Stimulated activated CD4-positive, alpha-beta T cell treated with anti-CD3 and anti-CD28 coated beads, Interleukin-1b, Interleukin-23, amount 100 ng/mL, for 4 hours (primary cell): ENCODE data around the gene ARID3C.

Experiments
- DNase-seq, 2 donors: peaks; one replicate each; pipeline ENCODE4 v3.0.0-alpha.2; 2020; ENCODE audit warnings: low read depth in 2 of 2

ARID3C gene

DNA sequence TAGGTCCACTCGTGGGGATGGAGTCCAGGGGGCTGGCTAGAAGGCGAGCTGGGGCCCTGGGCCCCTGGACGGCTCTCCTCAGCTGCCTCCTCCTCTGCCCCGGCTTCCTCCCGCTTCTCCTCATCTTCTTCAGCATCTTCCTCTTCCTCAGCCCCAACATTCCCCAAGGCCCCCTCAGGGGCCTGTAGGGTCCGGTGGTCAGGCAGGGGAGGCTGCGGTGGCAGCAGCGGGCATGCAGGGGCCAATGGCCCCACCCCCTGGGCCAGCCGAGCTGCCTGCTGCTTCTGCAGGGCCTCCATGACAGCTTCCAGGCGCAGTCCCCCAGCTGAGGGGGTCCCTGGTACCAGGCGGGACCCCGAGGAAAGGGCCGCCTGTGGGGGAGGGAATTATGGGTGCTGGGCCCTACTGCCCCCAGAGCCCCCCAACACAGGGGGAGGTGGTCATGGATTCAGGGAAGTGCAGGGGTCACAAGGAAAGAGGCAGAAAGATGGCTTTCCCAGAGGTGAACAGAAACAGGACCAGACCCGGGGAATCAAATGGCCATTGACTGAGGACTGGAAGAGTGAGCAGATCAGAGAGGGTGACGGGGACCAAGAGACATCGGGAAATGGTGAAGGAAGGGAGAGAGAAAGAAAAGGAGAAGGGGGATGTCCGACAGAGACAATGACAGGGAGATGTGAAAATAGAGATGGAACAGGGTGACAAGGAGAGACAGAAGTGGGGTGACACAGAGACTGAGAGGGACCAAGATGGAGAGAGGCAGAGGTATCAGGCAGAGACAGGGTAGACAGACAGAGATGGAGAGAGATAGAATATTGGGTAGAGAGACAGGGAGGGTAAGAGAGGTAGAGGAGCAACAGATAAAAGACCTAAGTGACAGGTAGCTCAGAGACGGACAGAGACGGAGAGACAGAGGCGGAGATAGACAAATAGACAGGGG, 880 bp downstream of the ARID3C start:
- no peak for DNase-seq

DNA sequence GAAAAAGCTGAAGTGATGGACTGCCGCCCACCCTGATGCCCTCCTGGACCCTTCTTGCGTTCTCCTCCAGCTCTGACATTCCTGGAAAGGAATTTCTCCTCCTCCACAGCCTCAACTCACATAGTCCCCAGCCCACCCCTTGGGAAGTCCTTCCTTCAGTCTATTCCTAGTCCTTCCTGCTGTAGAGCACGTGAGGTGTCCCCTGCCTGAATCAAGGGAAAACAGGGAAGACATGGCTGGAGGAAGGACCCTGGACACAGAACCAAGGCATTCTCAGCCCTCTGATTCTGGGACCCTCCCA, 3.7 kb downstream of the ARID3C start:
- DNase-seq = no peak

DNA sequence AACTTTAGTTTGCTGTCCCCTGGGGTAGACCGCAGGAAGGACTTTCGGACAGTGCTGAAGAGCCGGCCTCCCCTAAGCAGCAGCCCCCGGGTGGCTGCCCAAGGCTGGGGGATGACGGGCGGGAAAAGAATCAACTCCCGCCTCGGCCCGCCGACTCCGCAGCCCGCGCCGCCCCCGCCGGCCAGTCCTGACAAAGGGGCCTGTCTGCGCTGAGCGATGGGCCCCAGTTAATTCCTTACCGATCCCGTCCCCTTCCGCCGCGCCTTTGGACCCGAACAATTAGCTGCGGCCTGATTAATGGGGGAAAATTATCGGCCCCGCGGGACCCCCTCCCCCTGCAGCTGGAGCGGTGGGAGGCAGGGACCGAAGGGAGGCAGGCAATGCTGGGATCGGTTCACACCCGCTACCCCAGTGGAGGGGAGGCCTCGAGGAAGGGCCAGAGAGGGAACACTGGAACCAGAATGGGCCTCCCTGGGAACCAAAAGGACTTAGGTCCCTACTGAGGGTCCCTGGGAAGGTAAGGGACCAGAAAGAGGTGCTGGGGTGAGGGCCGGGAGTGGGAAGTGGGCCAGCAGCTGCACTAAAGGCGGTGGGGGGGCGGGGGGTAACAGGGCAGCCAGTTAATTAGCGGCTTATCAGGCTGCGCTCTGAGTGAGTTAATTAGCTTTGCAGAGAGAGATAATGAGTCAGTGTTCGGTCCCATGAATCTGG, 4.2 kb downstream of the ARID3C start:
- DNase-seq = no peak

DNA sequence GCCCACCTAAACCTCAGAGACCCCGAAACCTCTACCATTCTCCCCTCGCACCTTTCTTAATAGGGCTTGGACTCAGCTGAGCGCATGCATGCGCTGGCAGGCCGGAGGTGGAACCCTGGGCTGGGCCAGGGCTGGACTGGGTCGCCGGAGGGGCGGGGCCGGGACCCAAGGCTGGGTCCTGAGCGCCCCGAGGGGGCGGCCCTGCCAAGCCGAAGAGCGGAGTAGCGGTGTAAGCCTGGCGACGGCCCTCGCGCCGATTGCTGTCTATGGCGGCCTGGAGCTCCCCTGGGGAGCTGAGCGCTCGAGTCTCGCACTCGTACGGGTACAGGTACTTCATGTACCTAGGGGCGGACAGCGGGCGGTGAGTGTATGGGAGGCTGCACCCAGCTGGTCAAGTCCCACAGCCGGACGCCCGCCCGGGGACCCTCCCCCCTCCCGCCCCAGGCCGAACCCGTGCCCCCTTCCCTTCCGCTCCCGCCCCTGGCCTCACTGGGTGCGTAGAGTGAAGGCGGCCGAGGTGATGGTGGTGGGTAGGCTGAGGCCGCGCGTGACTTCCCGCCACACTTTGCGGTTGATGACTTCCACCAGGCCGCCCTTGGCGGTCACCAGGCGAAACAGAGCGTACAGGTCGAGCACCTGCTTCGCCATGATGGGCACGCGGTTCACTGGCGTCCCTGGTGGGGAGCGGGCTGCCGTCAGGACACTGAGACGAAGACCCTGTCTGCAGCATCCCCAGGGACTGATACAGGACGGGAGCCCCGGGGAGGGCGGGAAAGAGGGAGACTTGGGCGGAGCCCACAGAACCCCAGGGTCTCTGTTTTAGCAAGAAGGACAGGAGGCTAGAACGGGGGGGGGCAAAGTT, 5.3 kb downstream of the ARID3C start:
- no peak for DNase-seq

DNA sequence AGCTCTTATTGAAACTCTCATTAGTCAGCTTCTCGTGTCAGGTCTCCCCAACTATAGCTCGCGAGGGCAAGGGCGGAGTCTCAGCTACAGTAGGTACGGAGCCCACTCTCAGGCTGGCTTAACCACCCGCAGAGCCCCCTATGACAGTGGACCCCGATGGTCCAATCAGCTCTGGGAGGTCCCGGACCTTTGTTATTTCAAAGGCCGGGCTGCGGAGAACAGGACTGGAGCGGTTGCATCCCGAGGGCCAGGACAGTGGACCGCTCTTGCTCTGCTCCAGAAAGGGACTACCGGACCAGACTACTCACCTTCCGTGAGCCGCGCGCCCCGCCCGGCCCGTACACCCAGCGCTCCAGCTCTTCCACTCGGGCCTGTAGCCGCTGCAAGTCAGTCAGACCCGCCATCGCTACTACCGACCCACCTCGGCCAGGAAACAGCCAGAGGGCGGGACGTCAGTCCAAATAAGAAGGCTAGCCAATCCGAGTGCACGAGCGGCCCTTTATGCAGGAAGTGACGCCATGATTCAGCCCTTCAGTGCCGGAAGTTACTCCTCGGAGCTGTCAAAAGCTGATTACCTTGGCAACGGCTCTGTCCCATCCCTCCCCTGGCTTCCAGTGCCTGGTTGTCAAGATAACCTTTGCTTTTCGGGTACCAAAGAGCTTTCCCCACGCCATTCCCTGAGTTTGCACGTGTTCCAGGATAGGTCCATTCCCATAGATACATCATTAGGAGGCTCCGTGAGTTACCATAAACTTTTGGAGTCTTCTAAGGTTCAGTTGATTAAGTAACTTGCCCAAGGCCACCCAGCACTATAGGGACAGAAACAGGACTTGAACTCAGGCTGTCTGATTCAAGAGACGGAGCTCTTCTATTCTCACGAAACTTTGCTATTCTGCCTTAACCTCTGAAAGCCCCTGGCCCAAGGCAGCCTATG, 8.5 kb downstream of the ARID3C start, which contains the start of gene DCTN3:
DCTN3 (minus strand) TSS at position 435 of the 934 bp plus-strand sequence; CDS start at position 404, 31 bp downstream.
- DNase-seq = peak; percentile 71 to 80

DNA sequence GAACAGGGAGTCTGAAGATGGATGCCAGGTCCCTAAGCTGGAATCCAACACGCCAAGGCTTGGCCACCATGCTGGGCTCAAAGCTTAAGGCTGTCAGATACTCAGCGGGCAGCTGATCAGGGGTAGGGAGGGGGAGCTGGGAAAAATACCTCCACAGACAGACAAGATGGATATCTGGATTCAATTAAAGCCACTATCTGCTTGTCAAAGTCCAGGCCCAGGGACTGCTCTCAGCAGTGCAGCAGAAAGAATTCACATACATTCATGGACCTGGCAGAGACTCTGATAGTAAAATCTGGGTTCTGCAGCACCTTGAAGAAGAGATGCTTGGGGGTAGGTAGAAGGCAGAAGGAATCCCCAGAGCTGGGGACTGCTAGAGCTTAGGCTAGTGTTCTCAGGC, 13.7 kb downstream of the ARID3C start:
- DNase-seq = no peak

DNA sequence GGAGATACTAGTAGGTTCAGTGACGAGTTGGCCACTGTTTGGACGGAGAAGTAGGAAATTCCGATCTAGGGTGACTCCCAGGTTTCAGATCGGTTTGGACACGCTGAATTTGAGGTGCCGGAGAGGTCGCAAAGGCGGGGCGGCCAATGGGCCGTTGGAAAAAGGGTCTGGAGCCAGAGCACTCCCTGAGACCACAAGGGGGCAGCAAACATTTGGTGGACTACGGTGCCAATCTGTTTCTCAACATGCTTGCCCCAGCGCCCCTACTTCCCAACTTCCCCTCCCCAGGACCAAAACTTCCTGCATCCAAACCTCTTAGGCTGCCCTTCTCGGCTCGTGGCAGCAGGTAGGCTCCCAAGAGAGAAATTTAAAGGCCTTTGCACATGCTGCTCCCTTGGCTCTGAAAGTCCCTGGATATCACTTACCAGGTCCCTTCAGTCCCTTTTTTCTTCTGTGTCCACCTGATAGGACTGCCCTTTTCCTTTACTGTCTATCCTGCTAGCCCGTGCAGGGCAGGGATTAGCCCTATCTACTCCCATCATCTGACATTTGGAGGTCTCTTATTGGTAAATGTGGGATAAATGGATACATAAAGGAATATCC, 16.0 kb downstream of the ARID3C start:
- DNase-seq = peak; percentile 52 to 56

DNA sequence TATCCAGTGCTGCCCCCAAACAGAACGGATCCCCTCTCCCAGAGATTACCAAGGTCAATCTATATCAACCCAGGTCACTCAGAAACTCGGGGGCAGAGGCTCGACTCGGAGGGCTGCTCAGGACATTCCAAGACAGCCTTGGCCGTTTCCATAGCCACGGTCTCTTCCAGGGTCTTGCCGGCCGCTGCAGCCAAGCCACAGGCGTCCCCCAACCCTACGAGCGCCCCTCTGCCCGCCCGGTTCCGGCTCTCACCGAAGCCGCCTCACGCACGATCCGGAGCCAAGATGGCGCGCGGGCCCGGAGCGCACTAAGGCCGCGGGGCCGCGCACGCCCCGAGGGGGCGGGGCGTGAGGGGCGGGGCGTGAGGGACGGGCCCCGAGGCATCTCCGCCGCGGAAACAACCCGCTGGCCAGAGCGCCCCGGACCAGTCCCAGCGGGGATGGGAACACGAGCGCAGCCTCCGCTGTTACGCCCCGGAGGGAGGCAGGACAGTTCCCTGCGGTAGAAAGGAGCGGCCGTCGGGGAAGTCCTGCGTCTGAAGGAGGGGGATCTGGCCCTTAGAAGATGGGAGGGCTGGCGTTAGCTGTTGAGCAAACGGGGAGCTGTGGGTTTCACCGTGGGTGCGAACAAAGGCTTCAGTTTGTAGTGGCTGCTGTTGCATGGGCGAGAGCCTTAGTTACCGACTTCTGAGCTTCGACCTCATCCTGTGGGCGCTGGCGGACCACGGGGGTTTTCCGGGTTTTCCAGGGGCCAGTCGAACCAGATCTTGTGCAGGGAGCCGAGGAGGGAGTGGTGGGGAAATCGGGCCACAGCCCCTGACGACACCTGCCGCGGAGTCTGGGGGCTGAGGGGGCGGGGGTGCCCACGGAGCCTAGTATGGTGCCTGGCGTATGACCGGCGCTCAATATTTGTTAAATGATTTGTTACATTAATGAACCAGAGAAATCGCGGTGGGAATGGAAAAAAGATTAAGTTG, 16.8 kb downstream of the ARID3C start, which contains the start of gene RPP25L:
RPP25L (minus strand) TSS at position 287 of the 977 bp plus-strand sequence. CDS start 801 bp downstream, outside the sequence.
- DNase-seq = peak; percentile 73 to 90

DNA sequence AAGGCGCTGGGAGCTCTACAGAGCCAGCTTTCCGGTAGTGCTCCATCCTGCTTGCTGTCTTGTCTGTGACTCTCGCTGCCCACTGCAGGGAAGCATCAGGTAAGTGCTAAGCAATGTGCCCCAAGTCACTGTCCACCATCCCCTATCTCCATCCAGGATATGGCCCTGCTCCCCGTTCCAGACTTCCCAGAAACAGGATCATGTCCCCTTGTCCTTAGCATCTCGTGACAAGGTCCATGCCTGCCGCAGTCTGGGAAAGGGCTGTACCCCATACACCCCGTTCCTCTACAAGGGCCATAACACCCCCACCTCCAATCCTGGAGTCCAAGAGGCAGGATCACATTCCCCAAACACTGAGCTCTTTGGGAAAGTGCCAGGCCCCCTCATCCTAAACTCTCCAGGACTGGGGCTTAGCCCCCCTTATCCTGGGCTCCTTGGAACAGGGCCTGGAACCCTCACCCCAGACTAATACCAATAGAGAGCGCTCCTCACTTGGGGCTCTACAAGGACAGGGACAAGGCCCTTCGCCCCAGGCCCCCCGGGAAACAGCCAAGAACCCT, 17.5 kb downstream of the ARID3C start:
- DNase-seq = no peak

DNA sequence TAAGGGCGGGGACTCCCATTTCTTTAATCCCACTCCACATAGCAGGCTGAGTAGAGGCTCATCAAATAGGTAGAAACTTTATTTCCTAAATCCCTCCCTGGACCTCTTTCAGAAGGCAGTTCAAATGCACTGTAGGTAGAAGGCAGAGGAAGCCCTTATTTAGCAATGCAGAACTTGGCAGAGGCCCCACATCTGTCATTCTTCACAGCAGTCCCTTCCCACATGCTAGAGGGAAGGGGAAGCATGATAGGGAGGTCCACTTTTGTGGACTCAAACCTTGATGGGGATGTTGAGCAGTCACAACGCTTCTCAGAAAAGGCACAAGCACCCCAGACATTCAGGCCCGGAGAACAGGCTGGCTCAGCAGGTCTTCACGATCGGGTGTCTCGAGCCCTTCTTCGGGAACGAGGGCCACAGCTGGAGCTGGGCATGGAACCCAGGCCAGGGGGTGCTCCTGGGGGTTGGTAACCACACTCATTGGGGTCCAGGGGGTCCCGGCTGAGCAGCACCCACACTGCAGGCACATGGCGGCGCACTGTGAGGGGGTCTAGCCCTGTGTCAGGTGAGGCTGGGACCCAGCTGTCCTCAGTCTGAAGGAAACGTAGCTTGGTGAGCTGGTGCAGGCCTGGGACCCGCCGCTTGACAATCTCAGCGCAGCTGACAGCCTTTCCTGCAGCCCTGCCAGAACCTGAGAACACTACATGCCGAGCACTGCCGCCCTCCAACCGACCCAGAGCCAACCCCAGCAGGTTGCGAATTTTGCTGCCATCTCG, 18.2 kb downstream of the ARID3C start:
- DNase-seq = no peak

DNA sequence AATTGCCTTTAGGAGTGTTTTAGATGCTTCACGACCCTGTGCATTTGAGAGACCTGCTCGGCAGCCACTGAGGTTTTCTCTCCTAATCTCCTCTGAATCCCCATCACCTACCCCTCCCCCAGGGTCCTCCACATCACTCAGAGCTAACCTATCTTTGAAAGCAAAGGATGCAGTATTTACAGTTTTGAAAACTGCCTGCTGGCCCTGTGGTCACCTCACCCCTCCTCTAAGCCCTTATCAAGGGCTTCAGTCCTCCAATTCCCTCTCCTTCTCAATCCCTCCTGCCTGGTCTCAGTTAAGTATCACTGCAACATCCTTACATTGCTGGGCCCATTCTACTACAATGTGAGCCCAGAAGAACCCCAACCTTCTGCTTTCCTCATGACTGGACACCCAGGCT, 21.5 kb downstream of the ARID3C start:
- DNase-seq = no peak

DNA sequence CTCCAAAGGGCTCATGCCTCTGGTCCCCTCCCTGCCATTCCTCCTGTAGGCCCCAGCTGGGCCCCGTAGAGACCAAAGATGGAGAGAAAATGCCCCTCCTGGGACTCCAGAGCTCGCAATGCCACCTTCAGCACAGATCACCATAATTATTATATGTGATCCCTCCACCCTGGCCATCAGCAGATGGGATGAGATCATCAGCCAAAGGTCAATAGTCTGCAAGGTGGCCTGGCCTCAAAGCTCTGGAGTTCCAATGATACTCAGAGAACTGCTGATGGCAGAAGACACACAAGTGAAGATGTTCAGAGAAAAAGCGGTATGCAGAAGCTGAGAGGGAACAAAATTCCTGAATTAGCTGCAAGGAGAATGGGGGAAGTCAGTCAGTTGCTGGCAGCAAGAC, 22.0 kb downstream of the ARID3C start:
- DNase-seq = no peak

DNA sequence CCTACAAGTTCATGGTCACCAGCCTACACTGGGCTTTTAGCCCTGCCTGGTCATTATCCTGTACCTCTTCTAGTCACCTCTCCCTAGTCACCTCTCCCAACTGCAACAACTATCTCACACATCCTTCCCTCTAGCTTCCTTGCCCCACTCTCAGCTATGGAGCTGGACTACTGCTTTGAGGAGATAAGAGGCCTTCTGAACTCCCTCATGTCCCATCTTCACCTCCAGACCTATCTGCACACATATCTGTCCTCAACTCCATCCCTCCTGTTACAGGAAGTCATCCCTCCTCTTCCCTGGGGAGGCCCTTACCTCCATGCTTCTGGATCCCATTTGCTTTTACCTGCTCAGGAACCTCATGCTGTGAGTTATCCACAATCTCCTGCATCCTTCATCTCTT, 22.7 kb downstream of the ARID3C start:
- no peak for DNase-seq

DNA sequence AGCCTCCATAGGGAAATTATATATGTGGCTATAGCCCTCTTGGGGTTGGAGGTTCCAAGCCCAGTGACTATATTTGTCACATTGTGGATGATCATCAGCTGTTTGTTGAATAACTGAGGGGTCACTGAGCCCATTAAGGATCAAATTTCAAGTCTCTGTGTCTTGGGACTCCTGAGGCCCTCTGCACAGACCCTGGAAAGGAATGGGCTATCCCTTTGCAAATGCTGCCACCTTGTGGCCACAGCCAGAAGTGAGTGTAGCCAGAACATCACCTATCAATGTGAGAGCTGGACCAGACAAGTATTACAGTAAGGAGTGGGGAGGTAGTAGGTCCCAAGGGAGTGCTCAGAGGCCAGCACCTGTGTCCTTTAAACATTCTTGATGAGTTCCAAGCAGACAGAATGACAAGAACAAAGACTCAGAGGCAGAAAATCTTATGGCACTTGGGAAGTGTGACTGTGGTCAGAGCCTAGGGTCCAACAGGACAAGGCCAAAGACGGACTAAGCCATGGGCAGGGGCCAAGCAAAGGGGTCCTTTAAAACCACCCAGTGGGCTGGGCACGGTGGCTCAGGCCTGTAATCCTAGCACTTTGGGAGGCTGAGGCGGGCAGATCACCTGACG, 25.1 kb downstream of the ARID3C start:
- peak; percentile 70 to 79 for DNase-seq

DNA sequence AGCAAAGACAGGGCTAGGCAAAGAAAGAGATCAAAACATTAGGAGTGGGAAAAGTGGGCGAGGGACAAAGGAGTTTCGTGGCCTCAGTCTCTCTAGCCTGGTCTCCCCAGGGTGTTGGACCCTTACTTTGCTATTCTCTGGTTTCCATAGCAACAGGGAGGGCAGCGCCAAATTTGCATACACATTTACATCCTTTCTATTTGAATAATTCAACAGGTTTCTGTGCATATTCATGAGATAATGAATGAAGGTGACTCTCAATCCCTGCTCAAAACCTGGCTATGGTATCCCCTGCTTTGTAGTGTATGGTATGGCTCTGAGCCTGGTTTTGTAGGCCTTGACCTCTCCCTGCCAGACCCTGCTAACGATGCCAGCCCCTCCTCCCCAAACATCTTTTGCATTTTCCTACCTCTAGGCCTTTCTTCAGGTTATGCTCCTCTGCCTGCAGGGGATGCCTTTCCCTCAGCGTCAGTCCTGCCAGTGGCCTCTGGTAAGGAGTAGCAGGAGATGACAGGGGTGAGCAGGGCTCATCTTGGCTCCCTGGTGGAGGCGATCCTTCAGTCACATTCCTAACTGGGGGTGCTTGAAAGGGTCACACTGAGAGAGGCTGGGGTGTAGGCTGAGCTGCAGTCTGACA, 26.8 kb downstream of the ARID3C start:
- DNase-seq = no peak

DNA sequence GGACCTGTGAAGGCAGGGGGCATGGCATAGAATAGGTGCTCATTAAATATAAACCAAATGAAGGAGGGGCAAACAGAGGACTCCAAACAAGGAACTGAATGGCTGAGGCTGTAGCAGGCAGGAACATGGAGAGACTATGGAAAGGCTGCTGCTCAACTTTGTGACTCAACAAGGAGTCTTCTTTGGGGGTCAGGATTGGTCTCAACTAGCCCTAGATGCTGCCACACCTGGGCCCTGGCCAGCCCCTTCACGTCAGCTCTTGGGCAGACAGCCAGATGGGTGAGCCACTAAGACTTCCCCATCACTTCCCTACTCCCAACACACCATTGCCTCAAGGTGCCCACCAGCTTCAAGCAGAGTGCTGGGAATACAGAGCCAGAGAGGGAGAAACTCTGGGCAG, 28.0 kb downstream of the ARID3C start:
- DNase-seq = no peak

DNA sequence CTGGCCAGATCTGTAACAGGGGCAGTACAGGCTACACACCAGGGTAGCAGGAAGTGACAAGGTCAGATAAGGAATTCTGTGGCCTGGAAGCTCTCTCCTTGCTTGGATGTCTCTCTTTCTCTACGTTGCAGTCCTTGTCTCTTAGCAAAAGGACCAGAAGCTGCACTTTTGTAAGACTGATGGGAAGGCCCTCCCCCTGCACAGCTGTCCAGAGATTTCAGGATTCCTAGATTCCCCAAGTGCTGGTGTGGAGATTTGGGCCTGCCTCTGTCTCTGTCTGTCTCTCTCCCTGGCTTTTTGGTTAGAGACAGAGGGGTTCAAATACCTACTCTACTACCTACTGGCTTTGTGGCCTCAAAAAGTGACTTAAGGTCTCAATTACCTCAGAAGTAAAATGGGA, 29.3 kb downstream of the ARID3C start:
- no peak for DNase-seq
